KMS-11 (cell line): ENCODE measurements around the gene MRTFA.
"Not testable (repeated sequence)": the region's sequence is repeated elsewhere in the genome, so short reads cannot be mapped to it uniquely, and the experiment has no call there.

Experiments
- H2AFZ ChIP-seq: fragments of 200-600 bp; sonication (generic); 2 replicates; pipeline ENCODE4 v1.6.1; 2016; ENCODE audit warnings: antibody characterized with exemption, mixed run types, low read depth
- H3K27ac ChIP-seq: fragments of 200-600 bp; sonication (generic); 2 replicates; pipeline ENCODE4 v1.6.1; 2016; ENCODE audit warnings: mild to moderate bottlenecking, mixed run types
- H3K27me3 ChIP-seq: fragments of 200-600 bp; sonication (generic); 2 replicates; pipeline ENCODE4 v1.6.1; 2017; ENCODE audit warnings: mild to moderate bottlenecking, low read depth, mixed run types, moderate library complexity; ENCODE audit not compliant: insufficient read depth
- H3K36me3 ChIP-seq: fragments of 200-600 bp; sonication (generic); 2 replicates; pipeline ENCODE4 v1.6.1; 2017; ENCODE audit warnings: mild to moderate bottlenecking, mixed run types; ENCODE audit not compliant: insufficient read depth
- H3K4me1 ChIP-seq: fragments of 200-600 bp; sonication (generic); 2 replicates; pipeline ENCODE4 v1.6.1; 2016; ENCODE audit warnings: mild to moderate bottlenecking, low read depth, mixed run types; ENCODE audit not compliant: poor library complexity, severe bottlenecking
- H3K4me2 ChIP-seq: fragments of 200-600 bp; sonication (generic); 2 replicates; pipeline ENCODE4 v1.7.0; 2016; ENCODE audit warnings: mild to moderate bottlenecking, mixed run types
- H3K4me3 ChIP-seq: fragments of 200-600 bp; sonication (generic); IDR thresholded peaks from 2 replicates; pipeline ENCODE4 v1.6.1; 2017; ENCODE audit warnings: low read depth, low read length, mixed read lengths; ENCODE audit not compliant: insufficient read depth
- H3K79me2 ChIP-seq: fragments of 200-600 bp; sonication (generic); 2 replicates; pipeline ENCODE4 v1.6.1; 2016; ENCODE audit warnings: low read depth, mixed run types; ENCODE audit not compliant: insufficient read depth
- H3K9ac ChIP-seq: fragments of 200-600 bp; sonication (generic); 2 replicates; pipeline ENCODE4 v1.6.1; 2016; ENCODE audit warnings: mild to moderate bottlenecking, mixed run types
- H4K20me1 ChIP-seq: fragments of 200-600 bp; sonication (generic); 2 replicates; pipeline ENCODE4 v1.6.1; 2016; ENCODE audit warnings: mild to moderate bottlenecking, mixed run types; ENCODE audit not compliant: insufficient read depth
- TF ChIP-seq, protein P1 (sequence below): fragments of 200-600 bp; sonication (generic); conservative IDR thresholded peaks from 2 replicates; pipeline ENCODE4 v1.6.1; 2017; ENCODE audit warnings: low read depth, mild to moderate bottlenecking, antibody characterized with exemption, low read length, moderate library complexity, mixed read lengths

MRTFA gene

DNA sequence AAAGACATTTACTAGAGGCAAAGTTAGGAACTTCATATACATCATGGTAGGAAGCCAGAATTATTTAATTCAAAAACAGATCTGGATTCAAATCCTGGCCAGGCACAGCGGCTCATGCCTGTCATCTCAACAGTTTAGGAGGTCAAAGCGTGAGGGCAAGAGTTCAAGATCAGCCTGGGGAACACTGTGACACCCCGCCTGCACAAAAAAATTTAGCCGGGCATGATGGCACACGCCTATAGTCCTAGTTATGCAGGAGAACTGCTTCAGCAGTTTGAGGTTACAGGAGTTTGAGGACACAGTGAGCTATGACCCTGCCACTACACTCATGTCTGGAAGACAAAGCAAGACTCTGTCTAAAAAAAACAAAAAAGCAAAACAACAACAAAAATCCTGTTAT is 8.9 kb downstream of the MRTFA start:
- Histone ChIP-seq H4K20me1 (peaks cover 5% of the 10 kb centered on the region; the same call in 1 of the 2 replicates), H3K4me2 (no peak overlapping the region), H3K9ac (no peak overlapping the region), H2AFZ (no peak overlapping the region), H3K4me1 (no peaks in the 10 kb centered on the region), H3K27me3 (no peaks in the 10 kb centered on the region), H3K79me2 (peaks cover 64% of the 10 kb centered on the region; the same call in 1 of the 2 replicates), H3K36me3 (no peaks in the 10 kb centered on the region), H3K4me3 (no peak overlapping the region), H3K27ac (no peak overlapping the region)
- TF ChIP-seq, protein P1, sequence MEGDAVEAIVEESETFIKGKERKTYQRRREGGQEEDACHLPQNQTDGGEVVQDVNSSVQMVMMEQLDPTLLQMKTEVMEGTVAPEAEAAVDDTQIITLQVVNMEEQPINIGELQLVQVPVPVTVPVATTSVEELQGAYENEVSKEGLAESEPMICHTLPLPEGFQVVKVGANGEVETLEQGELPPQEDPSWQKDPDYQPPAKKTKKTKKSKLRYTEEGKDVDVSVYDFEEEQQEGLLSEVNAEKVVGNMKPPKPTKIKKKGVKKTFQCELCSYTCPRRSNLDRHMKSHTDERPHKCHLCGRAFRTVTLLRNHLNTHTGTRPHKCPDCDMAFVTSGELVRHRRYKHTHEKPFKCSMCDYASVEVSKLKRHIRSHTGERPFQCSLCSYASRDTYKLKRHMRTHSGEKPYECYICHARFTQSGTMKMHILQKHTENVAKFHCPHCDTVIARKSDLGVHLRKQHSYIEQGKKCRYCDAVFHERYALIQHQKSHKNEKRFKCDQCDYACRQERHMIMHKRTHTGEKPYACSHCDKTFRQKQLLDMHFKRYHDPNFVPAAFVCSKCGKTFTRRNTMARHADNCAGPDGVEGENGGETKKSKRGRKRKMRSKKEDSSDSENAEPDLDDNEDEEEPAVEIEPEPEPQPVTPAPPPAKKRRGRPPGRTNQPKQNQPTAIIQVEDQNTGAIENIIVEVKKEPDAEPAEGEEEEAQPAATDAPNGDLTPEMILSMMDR = no peak

DNA sequence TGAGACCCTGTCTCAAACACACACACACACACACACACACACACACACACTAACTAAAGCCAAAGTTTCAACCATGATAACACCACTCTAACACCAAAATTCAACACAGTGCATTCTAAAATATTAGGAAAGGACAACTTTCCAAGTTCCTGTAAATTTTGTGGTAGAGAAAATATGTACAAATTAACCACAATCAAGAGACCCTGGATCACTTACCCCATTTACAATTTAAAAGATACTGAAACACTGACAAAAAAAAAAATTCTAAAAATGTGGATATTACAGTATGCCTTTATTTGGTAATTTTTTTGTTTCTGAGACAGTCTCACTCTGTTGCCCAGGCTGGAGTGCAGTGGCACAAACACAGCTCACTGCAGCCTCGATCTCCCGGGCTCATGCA is 9.7 kb downstream of the MRTFA start:
- H3K4me2 ChIP-seq = no peak overlapping the region
- H3K79me2 ChIP-seq = peaks cover 56% of the 10 kb centered on the region; the same call in 1 of the 2 replicates
- no peaks in the 10 kb centered on the region for H3K36me3 ChIP-seq
- H4K20me1 ChIP-seq = peaks cover 5% of the 10 kb centered on the region; the same call in 1 of the 2 replicates
- no peak overlapping the region for H3K4me3 ChIP-seq
- no peak overlapping the region for H3K9ac ChIP-seq
- H3K27ac ChIP-seq = no peak overlapping the region
- no peaks in the 10 kb centered on the region for H3K4me1 ChIP-seq
- H2AFZ ChIP-seq = no peak overlapping the region
- no peaks in the 10 kb centered on the region for H3K27me3 ChIP-seq
- TF ChIP-seq, protein P1 = no peak

DNA sequence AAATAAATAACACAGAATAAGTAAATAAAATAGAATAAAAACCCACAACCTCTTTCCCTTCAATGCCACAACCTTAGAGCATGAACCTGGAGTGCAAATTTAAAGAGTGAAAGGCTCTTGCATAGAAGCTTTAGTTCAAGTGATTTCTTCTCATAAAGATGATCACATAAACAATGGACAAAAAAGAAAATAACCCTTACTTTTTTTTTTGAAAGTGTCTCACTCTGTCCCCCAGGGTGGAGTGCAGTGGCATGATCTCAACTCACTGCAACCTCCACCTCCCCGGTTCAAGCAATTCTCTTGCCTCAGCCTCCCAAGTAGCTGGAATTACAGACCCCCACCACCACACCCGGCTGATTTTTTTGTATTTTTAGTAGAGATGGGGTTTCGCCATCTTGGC is 10.7 kb downstream of the MRTFA start:
- not testable (repeated sequence) for H3K27me3 ChIP-seq, H3K4me3 ChIP-seq, H3K9ac ChIP-seq, H3K4me1 ChIP-seq, H3K36me3 ChIP-seq, H3K27ac ChIP-seq, H3K4me2 ChIP-seq, H2AFZ ChIP-seq, H4K20me1 ChIP-seq
- H3K79me2 ChIP-seq = peaks cover 47% of the 10 kb centered on the region; the same call in 1 of the 2 replicates

DNA sequence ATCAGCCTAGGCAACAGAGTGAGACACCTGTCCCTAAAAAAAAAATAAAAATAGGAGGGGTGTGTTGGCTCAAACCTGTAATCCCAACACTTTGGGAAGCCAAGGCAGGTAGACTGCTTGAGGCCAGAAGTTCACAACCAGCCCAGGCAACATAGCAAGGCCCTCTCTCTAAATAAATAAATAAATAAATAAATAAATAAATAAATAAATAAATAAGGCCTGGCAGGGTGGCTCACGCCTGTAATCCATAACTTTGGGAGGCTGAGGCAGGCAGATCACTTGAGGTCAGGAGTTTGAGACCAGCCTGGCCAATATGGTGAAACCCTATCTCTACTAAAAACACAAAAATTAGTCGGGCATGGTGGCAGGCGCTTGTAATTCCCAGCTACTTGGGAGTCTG is 11.2 kb downstream of the MRTFA start:
- not testable (repeated sequence) for H3K27me3 ChIP-seq, H3K4me3 ChIP-seq, H3K27ac ChIP-seq, H2AFZ ChIP-seq, H3K4me1 ChIP-seq, H4K20me1 ChIP-seq, H3K36me3 ChIP-seq, H3K4me2 ChIP-seq, H3K9ac ChIP-seq
- H3K79me2 ChIP-seq = peaks cover 51% of the 10 kb centered on the region; the same call in 1 of the 2 replicates

DNA sequence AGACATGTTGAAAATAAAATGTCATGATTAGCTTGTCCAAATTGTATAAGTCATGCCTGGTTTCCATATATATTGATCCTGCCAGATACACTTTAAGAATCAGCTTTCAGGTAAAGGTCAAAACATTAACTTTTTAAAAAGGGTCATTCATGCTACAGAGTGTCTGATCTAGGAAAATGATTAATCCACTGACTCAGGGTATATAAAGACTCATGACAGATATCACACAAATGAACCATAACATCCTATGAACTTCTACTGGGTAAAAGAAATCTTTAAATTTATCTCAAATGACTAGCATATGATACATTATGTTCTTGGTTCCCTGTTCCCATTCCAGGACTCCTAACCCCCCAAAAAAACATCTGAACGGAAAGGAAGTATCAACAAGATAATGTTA is 11.7 kb downstream of the MRTFA start:
- Histone ChIP-seq H3K36me3 (no peaks in the 10 kb centered on the region), H3K27me3 (no peaks in the 10 kb centered on the region), H4K20me1 (peaks cover 5% of the 10 kb centered on the region; the same call in 1 of the 2 replicates), H3K4me3 (no peak overlapping the region), H2AFZ (no peak overlapping the region), H3K4me1 (no peaks in the 10 kb centered on the region), H3K9ac (no peak overlapping the region), H3K27ac (no peak overlapping the region), H3K4me2 (no peak overlapping the region), H3K79me2 (peaks cover 48% of the 10 kb centered on the region; the same call in 1 of the 2 replicates)
- TF ChIP-seq, protein P1 = no peak
